H1 (cell line): ENCODE results near the gene GLIS2. TPM values are rescaled to one million over a fixed set of nuclear protein-coding genes. Genes with fewer than 3 reads are reported as not detected.
A peak's percentile ranks its signal among the peaks of the same experiment; 100 is the strongest.

ENCODE experiments used
- CTCF ChIA-PET: fragments of 300-600 bp; sonication (Branson Sonifier 250); formaldehyde crosslinking; loops from one replicate; lab custom pipeline; 2021; ENCODE audit not compliant: partially characterized antibody; lab: Charles Lee
- POLR2A ChIA-PET: fragments of 300-600 bp; sonication (Branson Sonifier 250); formaldehyde crosslinking; loops from one replicate; lab custom pipeline; 2021; ENCODE audit warnings: inconsistent platforms; ENCODE audit not compliant: partially characterized antibody; lab: Charles Lee
- DNase-seq, 2 experiments: peaks; one replicate each; pipeline versions ENCODE4 v3.0.0 to v3.0.0-alpha.2; 2010 to 2022; ENCODE audit warnings: low spot score in 2 of 2, low read depth in 1 of 2, mixed read lengths in 1 of 2
- FAIRE-seq: peaks from 2 replicates; lab custom pipeline; 2011; peaks lifted over from hg19 to GRCh38; lab: Jason Lieb, UNC
- H2AFZ ChIP-seq: 2 replicates; pipeline ENCODE4 v1.8.1; 2012; ENCODE audit warnings: low read length, inconsistent platforms
- H2AK5ac ChIP-seq: 2 replicates; pipeline ENCODE4 v1.6.1; 2013; ENCODE audit warnings: low read depth, low read length
- H2BK120ac ChIP-seq: replicated peaks from 2 replicates; pipeline ENCODE3; 2013; ENCODE audit warnings: low read depth, low read length, inconsistent platforms
- H2BK12ac ChIP-seq: 2 replicates; pipeline ENCODE4 v1.6.1; 2013; ENCODE audit warnings: low read depth, low read length
- H2BK15ac ChIP-seq: 2 replicates; pipeline ENCODE4 v1.6.1; 2013; ENCODE audit warnings: low read length
- H2BK20ac ChIP-seq: 2 replicates; pipeline ENCODE4 v1.6.1; 2013; ENCODE audit warnings: low read length
- H2BK5ac ChIP-seq: 2 replicates; pipeline ENCODE4 v1.6.1; 2013; ENCODE audit warnings: low read depth, low read length
- H3K14ac ChIP-seq: 2 replicates; pipeline ENCODE4 v1.6.1; 2013; ENCODE audit warnings: inconsistent platforms; ENCODE audit not compliant: insufficient read length
- H3K18ac ChIP-seq: 2 replicates; pipeline ENCODE4 v1.6.1; 2013; ENCODE audit warnings: low read length; ENCODE audit errors: extremely low read depth
- H3K23ac ChIP-seq: 2 replicates; pipeline ENCODE4 v1.6.1; 2013; ENCODE audit warnings: inconsistent platforms; ENCODE audit not compliant: insufficient read length
- H3K23me2 ChIP-seq: 2 replicates; pipeline ENCODE4 v1.6.1; 2013; ENCODE audit warnings: low read depth, low read length
- H3K27ac ChIP-seq: 2 replicates; pipeline ENCODE4 v1.6.1; 2011; ENCODE audit warnings: low read depth, low read length, inconsistent platforms
- H3K27me3 ChIP-seq, 4 experiments: replicated peaks in 1 of 4; 1 replicate in 1 of 4; 2 replicates in 3 of 4; pipeline versions ENCODE4 v1.6.1 to v1.8.1; 2011 to 2013; ENCODE audit warnings: low read length in 3 of 4, mild to moderate bottlenecking in 3 of 4, inconsistent platforms in 2 of 4, mixed read lengths in 2 of 4, moderate library complexity in 1 of 4; ENCODE audit not compliant: control insufficient read depth in 3 of 4, insufficient read depth in 3 of 4; ENCODE audit errors: extremely low read depth in 1 of 4
- H3K36me3 ChIP-seq, 4 experiments: 2 replicates each; pipeline versions ENCODE4 v1.6.1 to v1.8.1; 2011 to 2013; ENCODE audit warnings: mild to moderate bottlenecking in 4 of 4, low read length in 3 of 4, moderate library complexity in 2 of 4, control low read depth in 1 of 4, inconsistent platforms in 1 of 4; ENCODE audit not compliant: insufficient read depth in 4 of 4, control insufficient read depth in 2 of 4
- H3K4ac ChIP-seq: replicated peaks from 2 replicates; pipeline ENCODE3; 2013; ENCODE audit warnings: low read length, low read depth, mixed read lengths, inconsistent platforms; ENCODE audit not compliant: insufficient read length
- H3K4me1 ChIP-seq, 4 experiments: replicated peaks in 1 of 4; 1 replicate in 1 of 4; 2 replicates in 3 of 4; pipeline versions ENCODE4 v1.6.1 to v1.8.1; 2011 to 2013; ENCODE audit warnings: low read length in 3 of 4, inconsistent platforms in 2 of 4, mixed read lengths in 1 of 4; ENCODE audit not compliant: insufficient read depth in 4 of 4, control insufficient read depth in 3 of 4
- H3K4me2 ChIP-seq, 2 experiments: 2 replicates each; pipeline versions ENCODE4 v1.6.1 to v1.8.1; 2011 to 2013; ENCODE audit warnings: low read depth in 2 of 2, low read length in 2 of 2, control low read depth in 1 of 2, inconsistent platforms in 1 of 2, mild to moderate bottlenecking in 1 of 2; ENCODE audit not compliant: insufficient read depth in 1 of 2
- H3K4me3 ChIP-seq, 4 experiments: fragments of 200-600, 300-600 bp in 1 of 4; sonication (generic), shearing (Covaris generic), sonication (Bioruptor Twin) in 1 of 4; 2 replicates each; pipeline versions ENCODE4 v1.5.1 to v1.8.1; 2011 to 2016; ENCODE audit warnings: low read length in 4 of 4, low read depth in 3 of 4, control low read depth in 2 of 4, inconsistent platforms in 2 of 4, mild to moderate bottlenecking in 2 of 4, mixed read lengths in 1 of 4, moderate library complexity in 1 of 4; ENCODE audit not compliant: insufficient read depth in 2 of 4; ENCODE audit errors: extremely low read depth in 1 of 4
- H3K56ac ChIP-seq: replicated peaks from 2 replicates; pipeline ENCODE3; 2013; ENCODE audit warnings: low read depth, mild to moderate bottlenecking, mixed read lengths, low read length, inconsistent platforms; ENCODE audit not compliant: insufficient read length
- H3K79me1 ChIP-seq: 2 replicates; pipeline ENCODE4 v1.6.1; 2013; ENCODE audit warnings: low read depth, low read length, control low read depth
- H3K79me2 ChIP-seq, 2 experiments: 2 replicates each; pipeline versions ENCODE4 v1.6.1 to v1.8.1; 2012 to 2013; ENCODE audit warnings: low read length in 2 of 2, mild to moderate bottlenecking in 2 of 2, inconsistent platforms in 1 of 2; ENCODE audit not compliant: insufficient read depth in 2 of 2, control insufficient read depth in 1 of 2
- H3K9ac ChIP-seq, 4 experiments: replicated peaks in 1 of 4; 1 replicate in 1 of 4; 2 replicates in 3 of 4; pipeline versions ENCODE4 v1.6.1 to v1.8.1; 2011 to 2013; ENCODE audit warnings: low read depth in 3 of 4, low read length in 3 of 4, control low read depth in 2 of 4, mild to moderate bottlenecking in 2 of 4, moderate library complexity in 2 of 4, inconsistent platforms in 1 of 4; ENCODE audit errors: extremely low read depth in 1 of 4
- H3K9me3 ChIP-seq, 2 experiments: 2 replicates each; pipeline versions ENCODE4 v1.6.1 to v1.8.1; 2012 to 2013; ENCODE audit warnings: mild to moderate bottlenecking in 2 of 2, moderate library complexity in 2 of 2, control low read depth in 1 of 2, inconsistent platforms in 1 of 2, low read depth in 1 of 2, low read length in 1 of 2, mixed read lengths in 1 of 2; ENCODE audit not compliant: insufficient read depth in 2 of 2
- H4K20me1 ChIP-seq, 2 experiments: replicated peaks in 1 of 2; 2 replicates each; pipeline versions ENCODE3 to v1.8.1; 2011 to 2013; ENCODE audit warnings: inconsistent platforms in 2 of 2, low read length in 2 of 2, mild to moderate bottlenecking in 1 of 2; ENCODE audit not compliant: insufficient read depth in 2 of 2, control insufficient read depth in 1 of 2
- H4K5ac ChIP-seq: 2 replicates; pipeline ENCODE4 v1.6.1; 2013; ENCODE audit warnings: low read length, low read depth, mixed read lengths, inconsistent platforms; ENCODE audit not compliant: insufficient read length
- H4K8ac ChIP-seq: 2 replicates; pipeline ENCODE4 v1.8.0; 2013; ENCODE audit warnings: mild to moderate bottlenecking, moderate library complexity, low read length, inconsistent platforms; ENCODE audit not compliant: insufficient read depth; ENCODE audit errors: extremely low read depth
- H4K91ac ChIP-seq: replicated peaks from 2 replicates; pipeline ENCODE3; 2013; ENCODE audit warnings: low read length, mixed read lengths, inconsistent platforms; ENCODE audit not compliant: insufficient read length
- ATF2 ChIP-seq: IDR thresholded peaks from 2 replicates; pipeline ENCODE4 v1.6.1; 2012; ENCODE audit warnings: low read length, inconsistent platforms
- CBX8 ChIP-seq: fragments of 300-800, 300-1000 bp; sonication (generic); IDR thresholded peaks from 2 replicates; pipeline ENCODE4 v1.7.1; 2016; ENCODE audit warnings: low read depth, low read length, borderline replicate concordance
- CREB1 ChIP-seq: IDR thresholded peaks from 2 replicates; pipeline ENCODE4 v1.6.1; 2012; ENCODE audit warnings: inconsistent platforms
- FOSL1 ChIP-seq: IDR thresholded peaks from 2 replicates; pipeline ENCODE4 v1.6.1; 2011; ENCODE audit warnings: mild to moderate bottlenecking, low read depth, low read length, moderate library complexity; ENCODE audit not compliant: insufficient read depth
- HDAC6 ChIP-seq: IDR thresholded peaks from one replicate; pipeline ENCODE4 v1.7.1; 2012; ENCODE audit warnings: low read depth, mild to moderate bottlenecking, inconsistent platforms, low read length, moderate library complexity
- WGBS, 2 experiments: shearing (Covaris generic) in 1 of 2; methylation state at CpG; one replicate each; pipeline versions ENCODE4 v1.1.6 to v1.1.7; 2013 to 2015; ENCODE audit warnings: low lambda C conversion rate in 2 of 2, mixed read lengths in 2 of 2, inconsistent platforms in 1 of 2, low coverage in 1 of 2, missing lambda C conversion rate in 1 of 2; ENCODE audit not compliant: insufficient replicate concordance in 2 of 2, insufficient coverage in 1 of 2, insufficient read length in 1 of 2; ENCODE audit errors: extremely low coverage in 1 of 2, missing lambda C conversion rate in 1 of 2; 5-methylcytosine and 5-hydroxymethylcytosine counted together
- polyA plus RNA-seq, 7 experiments: library from polyadenylated mRNA; depleted of rRNA in 3 of 7; stranded (reverse) in 5 of 7; unstranded in 2 of 7; fragments of >200 nt in 5 of 7; fragments of 200-250 nt in 2 of 7; gene quantifications; 1 replicate in 5 of 7; 2 replicates in 1 of 7; 4 replicates in 1 of 7; pipeline versions ENCODE4 v1.2.1 to v1.2.3, GENCODE V29; 2011 to 2013; ENCODE audit warnings: missing spikeins in 2 of 7, mixed read lengths in 2 of 7
- total RNA-seq: library from RNA; stranded (reverse); fragmentation: NEBNext Ultra II Directional; extraction: Animal tissue kit (Norgen Biotek cat#: 25700); gene quantifications from 2 replicates; pipeline ENCODE4 v1.2.1, GENCODE V29; 2021

GLIS2 gene
- total and polyA plus RNA-seq, 2 of the 8 experiments (the other 6 are each of a cell fraction or from before 2014, with no cell fraction given): 4.3 to 17.4 TPM

- Histone ChIP-seq H3K23me2 (no peaks in the 10 kb centered on the region; the same call in 1 of the 2 replicates), H3K14ac (no peak overlapping the region), H2AK5ac (peak overlapping the region; percentile 66; the same call in 1 of the 2 replicates), H4K91ac (peak overlapping the region; percentile 99), H2BK12ac (peak overlapping the region; percentile 95), H3K18ac (peak overlapping the region; percentile 97), H2BK120ac (no peak overlapping the region), H3K79me2 (peaks cover 18 to 54% of the 10 kb centered on the region in 2 experiments), H3K36me3 (peaks cover 0 to 13% (median under 1%) of the 10 kb centered on the region in 4 experiments; a peak in 4 of 8 replicates), H2BK15ac (peak overlapping the region; percentile 88; the same call in 1 of the 2 replicates), H4K8ac (peak overlapping the region; percentile 81), H2AFZ (no peak overlapping the region), H4K20me1 (peaks cover 0 to 15% of the 10 kb centered on the region in 2 experiments), H3K56ac (no peak overlapping the region), H4K5ac (peak overlapping the region; percentile 66), H3K4me3 (peak overlapping the region; percentile 91 to 97 (median 96)), H3K9me3 (no peaks in the 10 kb centered on the region), H2BK5ac (peak overlapping the region; percentile 96), H3K23ac (no peak overlapping the region), H3K4me2 (peak overlapping the region; percentile 62 to 83), H3K4ac (peak overlapping the region; percentile 44), H3K27me3 (peaks cover 0 to 2% (median 0%) of the 10 kb centered on the region in 4 experiments; a peak in 1 of 7 replicates), H3K9ac (peak overlapping the region in 3 of 4 experiments; percentile 84 to 98 (median 96); a peak in 6 of 7 replicates), H3K4me1 (peaks cover 0 to 4% (median 0%) of the 10 kb centered on the region in 4 experiments; a peak in 1 of 7 replicates), H3K27ac (peak overlapping the region; percentile 85; the same call in 1 of the 2 replicates), H2BK20ac (no peak overlapping the region), H3K79me1 (peaks cover 11% of the 10 kb centered on the region; the same call in 1 of the 2 replicates)
- no peak for TF ChIP-seq FOSL1
- TF ChIP-seq CREB1: 0 out of 2 replicates have a peak, but pooled peaks have one; percentile 19
- no peak for TF ChIP-seq HDAC6
- 0 out of 2 replicates have a peak, but pooled peaks have one; percentile 26 for TF ChIP-seq ATF2
- no peak for TF ChIP-seq CBX8
- 35% methylated on average over 24 of the region's 24 CpGs; no CpG with 5 or more reads in 1 of the 2 experiments for WGBS, 2 experiments
- CTCF ChIA-PET: interaction anchor here (0.6 to 12.6 kb wide), 18 partner anchors 9 to 1195 kb away, joined by 3 to 159 read pairs (median 6); no protein-coding TSS in a partner anchor
- FAIRE-seq: no peak
- no peak for DNase-seq
- POLR2A ChIA-PET: interaction anchor here (0.6 to 9.8 kb wide), 30 partner anchors 9 to 118 kb away, joined by 3 to 154 read pairs (median 5); partner anchors contain the start of gene VASN
Measured at GRCh38 chr16:4350365-4350786, 34.5 kb downstream of the GLIS2 start.
